HepG2 (cell line): ENCODE measurements around the gene MT1M. TPM values are rescaled to one million over a fixed set of nuclear protein-coding genes. Genes with fewer than 3 reads are reported as not detected.
A peak's percentile ranks its signal among the peaks of the same experiment; 100 is the strongest.

ENCODE experiments used
- ATF2 ChIP-seq: sonication (generic); formaldehyde crosslinking; IDR thresholded peaks from 2 replicates; pipeline ENCODE4 v1.4.0; 2020; ENCODE audit warnings: missing genetic modification reagents
- FOXK1 ChIP-seq: sonication (generic); formaldehyde crosslinking; IDR thresholded peaks from 2 replicates; pipeline ENCODE4 v1.4.0; 2020; ENCODE audit warnings: low read depth, missing genetic modification reagents, borderline replicate concordance
- HMGA1 ChIP-seq: sonication (generic); formaldehyde crosslinking; conservative IDR thresholded peaks from 2 replicates; pipeline ENCODE4 v1.4.0; 2020; ENCODE audit warnings: missing genetic modification reagents
- KIAA2018 ChIP-seq: sonication (generic); formaldehyde crosslinking; IDR thresholded peaks from 2 replicates; pipeline ENCODE4 v1.5.0; 2020; ENCODE audit warnings: mild to moderate bottlenecking, missing genetic modification reagents, borderline replicate concordance
- MYC ChIP-seq: sonication (generic); formaldehyde crosslinking; IDR thresholded peaks from 2 replicates; pipeline ENCODE4 v1.9.0; 2021; ENCODE audit warnings: missing genetic modification reagents, borderline replicate concordance
- REST ChIP-seq, 2 experiments: IDR thresholded peaks; 2 replicates each; pipeline ENCODE4 v1.6.1; 2011 to 2012; ENCODE audit warnings: low read length in 2 of 2, borderline replicate concordance in 1 of 2, low read depth in 1 of 2, mild to moderate bottlenecking in 1 of 2, moderate library complexity in 1 of 2
- RXRA ChIP-seq: sonication (generic); formaldehyde crosslinking; IDR thresholded peaks from 2 replicates; pipeline ENCODE4 v1.5.1; 2020; ENCODE audit warnings: missing genetic modification reagents
- SCMH1 ChIP-seq: sonication (generic); formaldehyde crosslinking; IDR thresholded peaks from 2 replicates; pipeline ENCODE4 v1.9.0; 2021; ENCODE audit warnings: missing genetic modification reagents, mild to moderate bottlenecking, borderline replicate concordance
- SP2 ChIP-seq: sonication (generic); formaldehyde crosslinking; IDR thresholded peaks from 2 replicates; pipeline ENCODE4 v1.5.1; 2020; ENCODE audit warnings: mild to moderate bottlenecking, missing genetic modification reagents
- STAT5B ChIP-seq: sonication (generic); formaldehyde crosslinking; IDR thresholded peaks from 2 replicates; pipeline ENCODE4 v1.4.0; 2020; ENCODE audit warnings: missing genetic modification reagents
- ZNF34 ChIP-seq: sonication (generic); formaldehyde crosslinking; IDR thresholded peaks from 2 replicates; pipeline ENCODE4 v1.4.0; 2020; ENCODE audit warnings: mild to moderate bottlenecking, missing genetic modification reagents, borderline replicate concordance
- ZNF343 ChIP-seq: sonication (generic); formaldehyde crosslinking; IDR thresholded peaks from 2 replicates; pipeline ENCODE4 v1.4.0; 2020; ENCODE audit warnings: mild to moderate bottlenecking, missing genetic modification reagents
- ZNF607 ChIP-seq: sonication (generic); formaldehyde crosslinking; IDR thresholded peaks from 2 replicates; pipeline ENCODE4 v1.5.1; 2020; ENCODE audit warnings: missing genetic modification reagents, mild to moderate bottlenecking, borderline replicate concordance
- ZNF775 ChIP-seq: sonication (generic); formaldehyde crosslinking; IDR thresholded peaks from 2 replicates; pipeline ENCODE4 v1.4.0; 2020; ENCODE audit warnings: missing genetic modification reagents, mild to moderate bottlenecking, moderate library complexity, borderline replicate concordance
- ZZZ3 ChIP-seq: sonication (generic); formaldehyde crosslinking; IDR thresholded peaks from 2 replicates; pipeline ENCODE4 v1.4.0; 2020; ENCODE audit warnings: missing genetic modification reagents, mild to moderate bottlenecking, borderline replicate concordance
- polyA plus RNA-seq, 8 experiments: library from polyadenylated mRNA; depleted of rRNA in 3 of 8; stranded (reverse) in 7 of 8; unstranded in 1 of 8; fragments of >200 nt; fragmentation: Illumina TruSeq in 4 of 8; extraction: Trizol in 4 of 8; gene quantifications; 2 replicates each; pipeline versions ENCODE4 v1.2.1 to v1.2.3, GENCODE V29; 2011 to 2016; ENCODE audit warnings: low read depth in 4 of 8, missing spikeins in 1 of 8, mixed read lengths in 1 of 8; ENCODE audit not compliant: insufficient read depth in 1 of 8
- total RNA-seq, 5 experiments: library from RNA; depleted of rRNA; stranded (reverse); fragments of >200 nt; fragmentation: Illumina TruSeq; extraction: Trizol; gene quantifications; 2 replicates each; pipeline ENCODE4 v1.2.3, GENCODE V29; 2016; ENCODE audit warnings: low read depth in 1 of 5

Gene MT1M
- total and polyA plus RNA-seq, 2 of the 13 experiments (the other 11 are each of a cell fraction or from before 2014, with no cell fraction given): 4.6 TPM; not detected in 1

GRCh38 chr16:56657555-56658326 lies 25.3 kb downstream of the MT1M start, which contains the start of gene MT1F (continued):
- TF ChIP-seq REST (IDR thresholded peaks at IDR 0.05; ENCODE audit: borderline replicate concordance in 1 of 2, low read depth in 1 of 2, low read length in 2 of 2): no peak
- no peak for TF ChIP-seq HMGA1 (CRISPR knock-in tag)
- no peak for TF ChIP-seq ZNF775
- TF ChIP-seq ZNF343: no peak
- no peak for TF ChIP-seq SP2 (CRISPR knock-in tag)
- TF ChIP-seq STAT5B (CRISPR knock-in tag): no peak
- TF ChIP-seq ATF2 (CRISPR knock-in tag): peak; percentile 15; the same call in 1 of the 2 replicates
- TF ChIP-seq KIAA2018: no peak
- TF ChIP-seq MYC (CRISPR knock-in tag): peak; percentile 14
- TF ChIP-seq RXRA (CRISPR knock-in tag): 0 out of 2 replicates have a peak, but pooled peaks have one; percentile 59
- TF ChIP-seq SCMH1 (CRISPR knock-in tag): no peak
- peak; percentile 52; the same call in 1 of the 2 replicates for TF ChIP-seq FOXK1 (CRISPR knock-in tag)
- no peak; the same call in 1 of the 2 replicates for TF ChIP-seq ZNF607
- TF ChIP-seq ZNF34 (CRISPR knock-in tag): no peak
- TF ChIP-seq ZZZ3 (CRISPR knock-in tag): no peak
